HG03045 (cell line): ENCODE results near the gene LCE7A.

Experiments used
- ATAC-seq: cut with Tn5 transposase; IDR thresholded peaks from one replicate; pipeline ENCODE4 v1.9.1; 2021; ENCODE audit warnings: mild to moderate bottlenecking, moderate library complexity; ENCODE audit not compliant: unreplicated experiment

The LCE7A gene, protein sequence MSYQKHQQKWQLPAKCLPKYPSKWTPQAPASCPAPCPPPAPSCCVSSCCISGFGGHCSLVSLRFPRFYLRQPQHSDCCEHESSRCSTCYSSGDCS

DNA sequence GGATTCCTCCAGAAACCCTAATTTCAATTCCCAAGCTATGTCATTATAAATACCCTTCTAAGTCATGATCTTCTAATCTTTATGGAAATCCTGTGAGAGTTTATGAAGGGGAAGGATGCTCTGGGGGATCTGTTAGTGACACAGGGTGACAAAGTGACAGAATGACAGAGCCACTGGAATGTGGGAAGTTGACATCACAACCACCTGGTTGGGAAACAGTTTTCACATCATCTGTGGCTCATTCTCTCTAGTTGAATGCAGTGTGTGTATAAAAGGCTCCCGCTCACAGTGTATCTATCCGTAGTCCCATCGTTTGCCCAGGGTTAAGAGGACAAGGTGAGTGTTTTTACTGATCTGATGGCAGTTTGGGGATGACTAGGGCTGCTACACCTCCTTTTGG lies at the start of gene LCE7A:
TSS of gene LCE7A (plus strand) at position 301 of the 400 bp plus-strand sequence. CDS start 702 bp downstream, outside the sequence.
- no peak for ATAC-seq

DNA sequence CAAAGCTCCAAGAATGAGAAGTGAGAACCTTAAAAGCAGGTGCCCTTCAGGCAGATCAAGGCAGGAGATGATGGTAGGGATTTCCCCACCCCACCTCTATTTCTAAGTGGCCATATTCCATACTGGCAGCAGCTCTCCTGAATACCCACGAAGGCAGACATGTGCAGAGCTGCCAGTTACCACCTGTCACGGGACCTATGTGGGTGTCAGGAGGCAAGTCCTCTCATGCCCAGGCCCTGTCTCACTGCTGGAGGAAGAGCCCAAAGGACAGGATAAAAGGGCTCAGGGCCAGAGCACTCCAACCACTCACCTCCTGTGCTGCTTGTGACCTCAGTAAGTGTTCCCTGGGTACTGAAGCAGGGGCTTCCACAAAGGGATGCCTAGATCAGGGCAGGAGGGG lies 48.7 kb upstream of the LCE7A start:
- no peak for ATAC-seq

DNA sequence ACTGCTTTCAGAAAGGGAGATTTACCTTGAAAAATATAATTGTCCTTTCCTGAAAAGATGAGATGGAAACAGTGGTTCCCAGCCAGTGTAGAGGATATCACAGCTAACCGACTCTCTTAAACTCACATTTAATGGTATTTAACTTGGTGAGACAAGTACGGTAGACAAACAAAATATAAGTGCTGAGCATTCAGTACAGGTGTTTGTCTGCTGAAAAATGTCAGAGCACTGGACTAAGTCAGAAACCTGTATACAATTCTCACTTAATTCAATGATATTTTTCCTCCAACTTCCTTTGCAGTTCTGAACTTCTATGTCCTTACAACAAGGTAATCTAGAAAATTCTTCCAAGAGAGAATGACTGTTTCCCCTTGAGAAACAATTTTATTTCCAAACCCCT lies 48.1 kb upstream of the LCE7A start, which contains the start of gene LCE1B:
TSS of gene LCE1B (plus strand) at position 301 of the 400 bp plus-strand sequence. CDS start 476 bp downstream, outside the sequence.
- no peak for ATAC-seq

DNA sequence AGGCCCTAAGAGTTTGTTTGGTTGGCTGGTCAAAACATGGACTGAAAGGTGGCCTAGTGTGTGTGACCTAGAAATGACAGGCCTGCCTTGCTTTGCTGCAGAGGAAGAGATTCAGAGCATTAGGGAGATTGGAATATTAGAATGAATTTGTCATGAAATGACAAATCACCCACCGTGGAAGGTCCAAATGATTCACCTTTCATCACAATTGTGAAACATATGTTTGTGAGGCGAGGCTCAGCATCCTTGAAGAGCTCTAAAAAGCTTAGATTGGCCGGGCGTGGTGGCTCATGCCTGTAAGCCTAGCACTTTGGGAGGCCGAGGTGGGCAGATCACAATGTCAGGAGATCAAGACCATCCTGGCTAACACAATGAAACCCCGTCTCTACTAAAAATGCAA lies 42.5 kb upstream of the LCE7A start:
- ATAC-seq = no peak

DNA sequence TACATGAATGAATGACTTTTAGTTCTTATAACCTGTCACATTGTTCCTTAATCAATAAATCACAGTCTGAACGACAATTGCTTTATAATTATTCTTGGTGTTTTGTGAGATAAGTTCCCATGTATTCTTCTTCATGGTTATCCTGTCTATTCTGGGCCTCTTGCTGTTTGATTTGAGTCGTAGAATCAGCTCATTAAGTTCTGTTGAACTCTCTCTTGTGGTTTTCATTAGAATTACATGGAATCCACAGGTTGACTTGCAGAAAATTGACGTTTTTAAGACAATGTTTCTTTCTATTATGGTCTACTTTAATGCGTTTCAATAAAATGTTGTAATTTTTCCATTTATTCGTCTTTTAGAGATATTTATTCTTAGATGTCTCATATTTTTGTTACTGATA lies 36.5 kb upstream of the LCE7A start:
- no peak for ATAC-seq

DNA sequence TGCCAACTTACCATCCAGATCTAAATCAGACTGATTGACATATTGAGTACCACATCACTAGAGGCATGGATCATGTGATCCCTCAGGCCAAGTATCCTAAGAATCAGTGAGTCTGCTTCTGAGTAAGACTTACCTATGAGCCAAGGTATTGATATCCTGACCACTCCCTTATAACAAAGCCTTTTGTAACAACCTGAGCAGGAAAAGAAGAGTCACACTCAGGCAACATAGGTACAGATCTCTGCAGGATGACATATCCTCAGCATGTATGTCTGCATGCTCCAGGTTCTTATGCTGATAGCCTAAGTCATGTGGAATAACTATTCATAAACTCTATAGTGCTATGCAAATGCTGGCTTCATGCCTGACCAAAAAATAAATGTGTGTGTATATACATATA lies 34.8 kb upstream of the LCE7A start:
- no peak for ATAC-seq

DNA sequence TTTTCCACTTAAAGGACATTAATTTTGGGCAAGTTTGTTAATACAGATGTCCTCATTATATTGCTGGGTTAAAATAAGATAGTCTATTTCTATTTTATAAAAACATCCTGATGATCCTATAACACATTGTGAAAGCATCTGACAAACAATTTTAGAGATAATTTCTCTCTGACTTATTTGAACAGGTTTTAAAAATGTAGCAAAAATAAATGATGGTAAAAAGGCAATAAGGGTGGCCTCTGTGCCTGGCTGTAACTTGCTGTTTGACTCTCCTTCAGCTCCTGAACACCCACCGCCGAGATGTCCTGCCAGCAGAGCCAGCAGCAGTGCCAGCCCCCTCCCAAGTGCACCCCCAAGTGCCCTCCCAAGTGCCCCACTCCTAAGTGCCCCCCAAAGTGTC lies 32.6 kb upstream of the LCE7A start, which contains the start of gene LCE1A:
TSS of gene LCE1A (plus strand) at position 301 of the 400 bp plus-strand sequence. CDS start at position 301, 0 bp downstream.
- ATAC-seq = no peak

DNA sequence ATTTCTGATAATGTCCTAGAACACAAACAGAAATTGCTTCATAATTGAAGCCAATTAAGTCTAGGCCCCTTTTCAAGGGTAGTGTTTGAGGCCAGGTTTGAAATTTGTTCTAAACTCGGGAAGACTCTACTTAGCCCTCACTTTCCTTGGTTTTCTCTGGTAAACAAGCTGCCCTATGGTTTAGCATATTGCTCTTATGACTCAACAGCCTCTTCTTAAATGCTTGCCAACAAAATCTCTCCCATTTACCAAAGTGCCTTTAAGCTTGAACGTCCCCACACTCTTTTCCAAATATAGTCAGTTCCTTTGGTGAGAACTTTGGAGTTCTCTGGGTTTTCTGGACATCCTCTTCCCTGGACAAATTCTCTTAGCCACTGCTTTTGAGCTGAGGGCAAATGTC lies 22.9 kb upstream of the LCE7A start:
- ATAC-seq = no peak

DNA sequence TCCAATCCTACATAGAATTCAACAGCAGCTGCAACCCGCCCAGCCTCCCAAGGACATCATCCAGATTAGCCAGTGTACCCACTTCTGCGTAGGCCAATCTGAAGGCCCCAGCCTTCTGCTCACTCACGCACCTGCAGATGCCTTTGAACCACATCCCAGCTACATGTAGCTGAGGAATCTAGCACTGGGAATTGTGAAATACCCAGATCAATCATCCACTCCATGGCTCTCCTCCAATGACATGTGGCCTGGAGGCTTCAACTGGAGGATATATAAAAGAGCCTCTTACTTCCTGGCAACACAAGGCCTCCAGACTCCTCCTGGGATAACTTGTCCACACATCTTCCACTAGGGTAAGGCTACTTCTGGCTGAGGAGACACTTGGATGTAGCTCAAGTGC lies 17.2 kb upstream of the LCE7A start, which contains the start of gene LCE6A:
TSS of gene LCE6A (plus strand) at position 301 of the 400 bp plus-strand sequence. CDS start 665 bp downstream, outside the sequence.
- no peak for ATAC-seq

DNA sequence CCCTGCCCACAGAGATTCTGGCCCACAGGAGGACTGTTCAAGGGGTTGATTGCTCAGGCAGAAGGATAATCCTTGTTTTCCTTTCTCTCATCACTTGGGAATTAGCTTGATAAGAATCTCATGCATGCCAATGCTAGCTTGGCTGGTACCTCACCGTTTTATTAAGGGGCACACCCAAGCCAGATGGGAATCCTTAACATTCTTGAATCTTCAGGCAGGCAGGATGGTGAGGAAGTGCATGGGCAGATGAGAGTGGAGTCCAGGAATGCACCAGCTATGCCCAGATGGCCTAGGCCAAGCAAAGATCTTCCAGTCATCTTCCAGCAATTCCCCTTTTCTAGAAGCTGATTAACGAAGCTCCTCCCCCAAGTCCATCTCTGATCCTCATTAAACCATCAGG lies 4.1 kb upstream of the LCE7A start:
- ATAC-seq = no peak

DNA sequence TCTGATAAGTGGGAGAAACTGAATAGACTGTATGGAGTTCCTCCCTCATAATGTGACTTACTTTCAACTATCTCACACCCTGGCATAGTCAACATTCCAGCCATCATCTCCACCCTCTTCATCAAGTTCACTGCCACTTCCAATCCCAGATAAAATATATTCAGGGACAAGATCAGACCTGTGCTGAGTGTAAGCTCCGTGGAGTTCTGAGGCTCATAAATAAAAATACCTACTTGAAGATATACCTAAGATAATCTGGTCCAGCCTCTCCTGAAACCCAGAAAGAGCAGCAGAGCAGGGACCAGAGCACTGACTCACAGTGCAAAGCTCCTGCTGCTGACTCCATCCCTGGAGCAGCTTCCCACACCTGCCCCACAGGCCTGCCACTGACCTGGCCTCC lies 1.7 kb upstream of the LCE7A start:
- ATAC-seq = no peak

DNA sequence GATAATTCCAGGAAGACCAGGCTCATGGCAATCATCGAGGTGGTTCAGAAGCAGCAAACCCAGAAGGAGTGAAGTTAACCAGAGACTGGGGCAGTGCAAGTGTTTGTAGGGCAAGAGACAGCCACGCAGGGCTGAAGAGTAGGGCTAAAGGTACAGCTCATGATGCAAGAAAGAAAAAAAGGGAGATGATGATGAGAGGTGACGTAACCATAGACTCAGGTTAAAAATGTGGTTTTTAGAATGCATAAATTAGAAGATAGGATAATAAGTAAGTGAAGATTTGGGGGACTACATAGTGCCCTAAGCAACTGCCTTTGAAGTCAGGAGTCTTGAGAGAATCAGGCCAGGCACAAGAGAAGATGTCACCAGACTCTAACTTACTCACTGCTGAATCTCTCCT lies 333 bp downstream of the LCE7A start:
- no peak for ATAC-seq

DNA sequence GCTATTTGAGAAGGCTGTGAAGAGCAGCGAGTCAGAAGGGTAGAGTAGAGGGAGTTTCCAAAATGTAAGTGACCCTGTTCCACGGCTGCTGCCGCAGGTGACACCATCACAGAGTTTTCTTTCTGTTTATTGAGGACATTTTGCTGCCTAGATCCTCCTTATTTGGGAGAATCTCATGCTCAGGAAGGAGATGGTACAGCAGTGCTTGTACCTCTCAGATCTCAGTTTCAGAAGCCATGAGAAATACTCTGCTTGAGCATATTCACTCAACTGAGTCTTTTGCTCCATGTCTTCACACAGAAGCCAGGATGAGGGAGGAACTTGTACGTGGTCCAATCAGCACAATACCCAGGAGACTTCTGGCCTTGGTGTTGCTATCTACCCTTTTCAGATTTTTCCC lies 1.6 kb downstream of the LCE7A start:
- ATAC-seq = no peak

DNA sequence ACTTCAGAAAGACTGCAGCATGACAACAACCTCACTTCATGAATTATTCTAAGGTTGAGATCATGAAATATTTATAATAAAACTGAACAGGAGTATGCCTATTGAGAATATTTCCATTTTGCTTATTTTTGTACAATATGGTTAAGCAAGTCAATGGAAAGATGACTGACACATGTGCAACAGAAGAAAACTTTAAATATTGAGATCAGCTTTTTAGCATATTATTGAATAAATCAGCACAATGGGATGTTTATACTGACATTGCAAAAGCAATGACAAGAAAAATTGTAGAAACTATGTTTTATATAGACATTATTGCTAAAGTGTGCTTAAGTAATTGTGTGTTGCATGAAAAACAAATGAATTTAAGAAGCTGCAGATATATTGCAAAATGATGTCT lies 4.6 kb downstream of the LCE7A start:
- ATAC-seq = no peak

DNA sequence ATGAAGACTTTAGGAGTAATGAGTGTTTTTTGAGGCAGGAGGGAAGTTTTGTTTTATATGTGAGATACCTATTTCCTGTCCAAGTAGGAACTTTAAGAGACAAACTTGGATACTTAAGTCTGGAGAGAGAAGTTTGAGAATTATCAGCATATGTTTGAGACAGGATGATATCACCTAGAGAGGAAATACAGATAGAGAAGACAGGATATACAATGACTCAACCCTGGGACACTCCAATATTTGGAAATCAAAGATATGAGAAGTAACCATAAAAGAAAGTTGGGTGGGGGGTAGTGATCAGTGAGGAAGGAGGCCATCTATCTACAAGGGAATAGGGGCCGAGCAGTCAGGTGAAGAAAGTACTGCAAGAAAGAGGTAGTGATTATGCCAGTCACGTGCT lies 6.5 kb downstream of the LCE7A start:
- ATAC-seq = no peak

DNA sequence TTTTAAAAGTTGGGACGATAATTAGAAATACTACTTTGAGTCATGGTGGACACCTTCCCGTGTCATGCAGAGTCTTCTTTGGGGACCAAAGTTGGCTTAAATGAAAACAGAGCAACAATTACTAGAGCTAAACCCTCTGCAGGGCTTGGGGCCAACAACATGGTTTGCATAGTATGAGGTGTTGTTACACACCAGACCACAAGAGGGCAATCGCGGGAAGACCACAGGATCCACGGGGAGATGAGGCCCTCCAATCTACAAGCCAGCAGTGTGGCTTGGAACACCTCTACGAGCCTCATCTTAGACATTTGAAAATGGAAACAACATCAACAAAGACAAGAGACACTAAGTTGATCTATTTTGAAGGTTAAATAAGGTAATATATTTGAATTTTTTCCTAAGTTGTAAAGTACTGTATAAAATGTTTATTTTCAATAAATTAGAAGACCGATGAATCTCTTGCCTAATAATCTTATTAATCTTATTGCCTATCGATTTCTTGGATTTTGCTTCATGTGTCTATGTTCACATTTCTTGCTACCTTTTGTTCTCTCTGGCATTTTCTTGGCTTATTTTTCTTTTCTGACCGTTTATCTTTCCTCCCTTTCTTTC lies 10.1 kb downstream of the LCE7A start:
- ATAC-seq = peak; percentile 61

DNA sequence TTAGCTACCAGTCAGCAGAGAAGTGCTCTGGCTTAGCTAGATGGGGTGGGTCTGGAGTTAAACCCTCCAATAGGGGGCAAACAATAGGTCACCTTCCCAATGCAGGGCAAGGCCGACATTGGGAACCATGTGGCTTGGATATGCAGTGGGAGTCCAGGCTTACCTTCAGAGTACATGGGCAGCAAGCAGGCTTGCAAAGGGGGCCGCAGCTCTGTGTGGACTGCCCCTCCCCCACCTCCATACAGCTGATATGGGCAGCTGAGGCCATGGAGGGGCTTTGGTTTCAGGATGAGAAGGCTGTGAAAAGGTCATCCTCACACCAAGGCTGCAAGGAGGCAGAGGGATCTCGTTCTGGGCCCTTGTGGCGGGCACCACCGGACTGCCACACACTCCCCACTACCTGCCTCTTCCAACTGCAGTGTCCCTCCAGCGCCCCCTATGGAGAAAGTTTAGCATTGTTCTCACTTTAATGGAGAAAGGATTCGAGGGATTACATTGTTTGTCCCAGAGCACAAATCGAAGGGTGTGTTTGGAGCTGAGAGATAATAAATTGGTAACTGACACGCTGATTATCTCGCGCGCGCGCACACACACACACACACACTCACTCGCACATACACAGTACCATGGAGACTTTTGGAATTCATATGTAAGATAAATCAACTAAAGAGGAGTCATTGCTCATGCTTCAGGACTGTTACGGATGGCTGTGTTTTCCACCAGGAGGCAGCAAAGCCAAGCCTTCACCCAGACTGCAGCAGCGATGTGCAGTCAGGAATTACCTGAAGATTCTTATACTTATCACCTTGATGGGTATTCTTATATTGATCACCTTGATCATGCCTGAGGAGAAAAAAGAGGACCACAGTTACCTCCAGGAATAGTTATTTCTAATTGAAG lies 11.3 kb downstream of the LCE7A start:
- no peak for ATAC-seq

DNA sequence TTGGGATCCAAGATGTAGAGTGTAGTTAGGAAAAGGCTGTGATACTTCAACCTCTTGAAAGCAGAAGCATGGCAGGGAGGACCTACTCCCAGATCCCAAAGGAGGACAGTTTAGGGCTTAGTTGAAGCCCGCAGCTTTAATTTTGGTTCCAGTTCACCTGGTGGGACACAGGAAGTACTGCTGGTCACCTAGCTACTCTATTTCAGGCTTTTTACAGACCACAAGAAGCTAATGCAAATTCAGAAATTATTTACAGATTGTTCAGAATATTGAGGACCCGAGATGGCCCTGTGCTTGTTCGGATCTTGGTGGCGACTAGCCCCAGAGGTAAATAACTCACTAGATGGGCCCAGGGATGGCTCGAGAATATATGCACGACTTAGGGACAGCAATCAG lies 11.9 kb downstream of the LCE7A start:
- no peak for ATAC-seq

DNA sequence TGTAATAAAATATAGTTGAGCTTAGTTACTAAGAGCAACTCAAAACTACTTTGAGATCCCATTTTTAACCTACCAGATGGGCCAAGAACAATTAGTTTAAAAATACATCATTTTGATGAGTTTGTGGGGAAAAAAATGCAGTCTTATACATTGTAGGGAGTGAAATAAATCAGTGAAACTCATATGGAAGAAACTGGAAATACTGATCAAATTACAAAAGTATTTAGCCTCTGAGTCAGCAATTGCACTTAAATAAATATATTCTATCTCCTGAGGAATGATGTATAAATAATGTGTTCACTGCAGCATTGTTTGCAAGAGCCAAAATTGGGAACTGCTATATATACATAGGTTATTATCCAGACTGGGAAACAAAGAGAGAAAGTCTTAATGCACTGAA lies 13.7 kb downstream of the LCE7A start:
- no peak for ATAC-seq

DNA sequence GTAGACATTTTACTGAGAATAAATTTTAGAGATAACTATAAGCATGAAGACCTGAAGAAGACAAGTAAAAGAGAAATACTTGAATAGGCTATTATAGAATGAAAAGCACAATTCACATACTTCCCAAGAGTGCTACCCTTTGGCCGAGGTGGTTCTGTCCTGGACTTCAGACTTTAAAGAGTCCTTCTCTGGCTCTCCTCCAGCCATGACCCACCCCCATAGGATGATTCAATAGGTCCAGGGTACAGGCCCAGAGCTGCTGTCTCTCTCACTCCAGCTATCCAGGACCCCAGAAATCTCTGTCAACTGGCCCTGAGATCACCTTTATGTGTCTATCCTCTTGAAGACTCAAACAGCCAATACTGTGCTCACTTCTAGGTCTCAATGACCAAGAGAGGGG lies 17.0 kb downstream of the LCE7A start:
- no peak for ATAC-seq

DNA sequence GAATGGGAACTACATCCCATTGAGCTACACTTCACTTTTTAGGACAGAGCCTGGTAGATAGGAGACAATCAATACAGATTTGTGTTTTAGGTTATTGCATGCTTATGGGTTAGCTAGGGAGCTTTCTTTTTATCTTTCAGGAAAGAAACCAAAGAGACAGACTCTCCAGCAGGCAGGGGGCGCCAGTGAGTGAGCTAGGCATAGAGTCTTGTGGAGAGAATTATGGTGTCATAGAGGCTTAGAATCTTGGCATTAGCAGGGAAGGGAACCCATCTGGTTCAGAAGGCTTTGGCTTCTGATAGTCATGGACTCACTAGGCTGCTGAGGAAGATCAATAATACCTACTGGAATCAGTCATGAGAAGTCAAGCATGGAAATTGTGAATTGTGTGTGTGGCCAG lies 18.2 kb downstream of the LCE7A start, which contains the start of gene SMCP:
TSS of gene SMCP (plus strand) at position 281 of the 400 bp plus-strand sequence. CDS start 6,101 bp downstream, outside the sequence.
- no peak for ATAC-seq
